Glutamatergic neuron (in vitro differentiated cells): Measurements from ENCODE around the gene RRP15. TPM values are rescaled to one million over a fixed set of nuclear protein-coding genes. Genes with fewer than 3 reads are reported as not detected.
A peak's percentile ranks its signal among the peaks of the same experiment; 100 is the strongest.

Source experiments
- DNase-seq: peaks from one replicate; pipeline ENCODE4 v3.0.0; 2022
- H3K27ac Mint-ChIP-seq: one replicate; pipeline ENCODE4 v1.8.0; 2020; ENCODE audit warnings: mild to moderate bottlenecking, mixed read lengths, inconsistent platforms; ENCODE audit not compliant: unreplicated experiment
- H3K27me3 Mint-ChIP-seq: one replicate; pipeline ENCODE4 v1.8.0; 2020; ENCODE audit warnings: mild to moderate bottlenecking, moderate library complexity, mixed read lengths, inconsistent platforms; ENCODE audit not compliant: unreplicated experiment
- H3K36me3 Mint-ChIP-seq: one replicate; pipeline ENCODE4 v1.8.0; 2020; ENCODE audit warnings: mild to moderate bottlenecking, mixed read lengths, inconsistent platforms; ENCODE audit not compliant: unreplicated experiment
- H3K4me1 Mint-ChIP-seq: one replicate; pipeline ENCODE4 v1.8.0; 2020; ENCODE audit warnings: mild to moderate bottlenecking, low read depth, mixed read lengths, inconsistent platforms; ENCODE audit not compliant: unreplicated experiment
- H3K4me3 Mint-ChIP-seq: one replicate; pipeline ENCODE4 v1.8.0; 2020; ENCODE audit warnings: mild to moderate bottlenecking, mixed read lengths, inconsistent platforms; ENCODE audit not compliant: unreplicated experiment
- H3K9me3 Mint-ChIP-seq: one replicate; pipeline ENCODE4 v1.8.0; 2020; ENCODE audit warnings: mild to moderate bottlenecking, moderate library complexity, mixed read lengths, inconsistent platforms; ENCODE audit not compliant: unreplicated experiment
- CTCF ChIP-seq: fragments of 200-600 bp; sonication (generic); IDR thresholded peaks from one replicate; pipeline ENCODE4 v1.5.0; 2021; ENCODE audit not compliant: partially characterized antibody, unreplicated experiment
- long read RNA-seq: library from polyadenylated mRNA; unstranded; transcript quantifications from one replicate; pipeline ENCODE4 v2.0.0, GENCODE V29; 2020; ENCODE audit not compliant: unreplicated experiment
- total RNA-seq: library from RNA; stranded (reverse); fragmentation: NEBNext Ultra II Directional; extraction: Animal tissue kit (Norgen Biotek cat#: 25700); gene quantifications from one replicate; pipeline ENCODE4 v1.2.1, GENCODE V29; 2021; ENCODE audit not compliant: unreplicated experiment

Gene RRP15, protein sequence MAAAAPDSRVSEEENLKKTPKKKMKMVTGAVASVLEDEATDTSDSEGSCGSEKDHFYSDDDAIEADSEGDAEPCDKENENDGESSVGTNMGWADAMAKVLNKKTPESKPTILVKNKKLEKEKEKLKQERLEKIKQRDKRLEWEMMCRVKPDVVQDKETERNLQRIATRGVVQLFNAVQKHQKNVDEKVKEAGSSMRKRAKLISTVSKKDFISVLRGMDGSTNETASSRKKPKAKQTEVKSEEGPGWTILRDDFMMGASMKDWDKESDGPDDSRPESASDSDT
- total RNA-seq, result 18.0 TPM
- long read RNA-seq, full-length matches to known transcripts, result 8 of 15 reads
- long read RNA-seq, partial matches to known transcripts, result 0 of 15 reads
- long read RNA-seq, other reads (novel, unspliced or antisense), result 7 of 15 reads

DNA sequence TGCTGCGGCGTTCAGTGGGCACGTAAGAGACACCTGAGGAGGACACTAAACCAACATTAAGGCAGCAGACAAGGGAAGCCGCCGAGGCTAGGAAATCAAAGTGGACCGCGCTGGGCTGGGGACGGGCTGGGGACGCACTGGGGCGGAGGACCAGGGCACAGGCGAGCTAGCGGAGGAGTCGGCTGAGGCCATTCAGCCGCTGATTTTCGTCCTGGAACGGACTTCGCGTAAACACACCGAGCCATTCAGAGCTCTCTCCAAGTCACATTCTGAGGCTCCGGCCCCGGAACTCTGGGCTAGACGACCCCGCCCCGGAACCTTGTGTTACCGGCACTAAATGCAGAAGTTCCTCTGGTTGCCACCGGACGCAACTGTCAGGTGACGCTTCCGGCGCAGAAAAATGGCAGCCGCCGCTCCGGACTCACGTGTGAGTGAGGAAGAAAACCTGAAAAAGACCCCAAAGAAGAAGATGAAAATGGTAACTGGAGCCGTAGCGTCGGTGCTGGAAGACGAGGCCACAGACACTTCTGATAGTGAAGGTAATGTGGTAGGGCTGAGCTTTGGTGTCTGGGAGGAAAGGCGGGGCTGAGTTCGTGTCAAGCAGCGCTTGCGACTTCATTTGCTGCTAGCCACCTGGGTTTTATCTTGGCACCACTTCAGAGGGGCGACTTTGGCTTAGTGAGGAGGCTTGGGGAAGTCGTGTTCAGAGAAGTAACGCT is at the start of gene RRP15:
RRP15 (plus strand) TSS at position 377 of the 719 bp plus-strand sequence; CDS start at position 401, 24 bp downstream.
- DNase-seq, result peak; percentile 90
- H3K27me3 Mint-ChIP-seq, result peaks cover 7% of the 10 kb centered on the region
- H3K4me3 Mint-ChIP-seq, result peak within 1 kb of the TSS; percentile 99
- no peaks in the 10 kb centered on the region for H3K36me3 Mint-ChIP-seq
- H3K27ac Mint-ChIP-seq, result peak within 1 kb of the TSS; percentile 94
- TF ChIP-seq CTCF, result no peak
- peaks cover 3% of the 10 kb centered on the region for H3K4me1 Mint-ChIP-seq
- H3K9me3 Mint-ChIP-seq, result peaks cover 8% of the 10 kb centered on the region

- H3K27ac Mint-ChIP-seq, result no peak overlapping the region
- no peak for TF ChIP-seq CTCF
- peaks cover 2% of the 10 kb centered on the region for H3K9me3 Mint-ChIP-seq
- no peak for DNase-seq
- peaks cover 3% of the 10 kb centered on the region for H3K27me3 Mint-ChIP-seq
- no peak overlapping the region for H3K4me3 Mint-ChIP-seq
- no peaks in the 10 kb centered on the region for H3K36me3 Mint-ChIP-seq
- H3K4me1 Mint-ChIP-seq, result no peaks in the 10 kb centered on the region
Measured at GRCh38 chr1:218242171-218242570, 42.9 kb upstream of the RRP15 start.

GRCh38 chr1:218247339-218247738 is 37.8 kb upstream of the RRP15 start:
- Mint-ChIP-seq H3K4me1 (peaks cover 4% of the 10 kb centered on the region), H3K9me3 (no peaks in the 10 kb centered on the region)

DNA sequence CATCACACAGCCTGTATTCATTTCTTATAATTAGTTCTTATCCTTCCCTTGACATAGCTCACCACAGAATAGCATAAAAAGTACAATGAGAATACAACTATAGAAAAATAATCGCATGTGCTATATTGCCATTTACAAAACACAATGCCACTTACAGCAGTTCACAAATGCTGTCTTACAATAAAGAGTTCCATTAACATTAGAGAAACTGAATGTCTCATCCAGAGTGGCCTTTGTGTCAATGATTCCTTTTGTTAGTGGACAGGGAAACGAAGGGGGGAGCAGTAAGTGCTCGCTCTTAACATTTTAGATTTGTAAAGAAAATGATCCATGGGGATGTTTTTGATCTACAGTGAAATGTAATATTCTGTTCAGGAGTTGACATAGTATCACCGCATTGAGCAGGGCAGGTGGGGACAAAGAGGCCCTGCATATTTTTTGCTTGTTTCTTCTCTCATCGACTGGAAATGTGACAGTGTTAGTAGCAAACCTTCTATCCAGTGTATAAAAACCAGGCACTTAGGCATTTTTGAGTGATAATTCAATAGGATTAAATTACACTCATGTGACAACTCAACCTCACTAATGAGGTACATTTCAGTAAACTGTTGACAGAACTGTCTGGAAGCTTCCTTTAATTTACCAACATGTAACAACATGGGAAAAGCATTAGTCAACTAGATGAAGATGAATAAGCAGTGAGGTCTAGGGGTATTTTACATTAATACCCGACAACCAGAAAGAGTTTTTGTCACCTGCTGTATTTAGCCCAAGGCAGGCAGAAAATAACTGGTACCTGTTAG is 35.6 kb upstream of the RRP15 start:
- no peak overlapping the region for H3K4me3 Mint-ChIP-seq
- H3K9me3 Mint-ChIP-seq, result no peaks in the 10 kb centered on the region
- H3K27me3 Mint-ChIP-seq, result no peaks in the 10 kb centered on the region
- peaks cover 4% of the 10 kb centered on the region for H3K4me1 Mint-ChIP-seq
- H3K36me3 Mint-ChIP-seq, result no peaks in the 10 kb centered on the region
- no peak overlapping the region for H3K27ac Mint-ChIP-seq
- no peak for DNase-seq
- TF ChIP-seq CTCF, result no peak

More at GRCh38 chr1:218247339-218247738, 37.8 kb upstream of the RRP15 start:
- Mint-ChIP-seq H3K27me3 (no peaks in the 10 kb centered on the region), H3K27ac (no peak overlapping the region), H3K4me3 (no peak overlapping the region), H3K36me3 (no peaks in the 10 kb centered on the region)
- DNase-seq, result no peak
- no peak for TF ChIP-seq CTCF
